ENCODE results near the gene PDZK1IP1.

- no peak for TF ChIP-seq GATA2 (IDR thresholded peaks at IDR 0.05; ENCODE audit: low read depth, low read length)
- TF ChIP-seq GATA3 (IDR thresholded peaks at IDR 0.05; ENCODE audit: low read depth, low read length), result no peak
These were observed 16.1 kb upstream of the PDZK1IP1 start for GRCh38 chr1:47205918-47206317.
